CD4-positive, alpha-beta T cell (primary cell): Measurements from ENCODE around the gene RILPL1. TPM values are rescaled to one million over a fixed set of nuclear protein-coding genes. Genes with fewer than 3 reads are reported as not detected.

ENCODE experiments used
- ATAC-seq: fragments of 200-7000 bp; cut with Tn5 transposase; one replicate; pipeline ENCODE4 v1.10.0; 2022; ENCODE audit warnings: mild to moderate bottlenecking; ENCODE audit not compliant: poor library complexity
- CTCF ChIA-PET: fragments of 350-600 bp; sonication (Branson Sonifier 250); formaldehyde crosslinking; loops from one replicate; lab custom pipeline; 2021; ENCODE audit warnings: antibody characterized with exemption, inconsistent platforms; lab: Charles Lee
- POLR2A ChIA-PET: fragments of 350-600 bp; sonication (Branson Sonifier 250); formaldehyde crosslinking; loops from one replicate; lab custom pipeline; 2021; ENCODE audit warnings: antibody characterized with exemption, inconsistent platforms; lab: Charles Lee
- DNase-seq, 14 experiments: peaks; one replicate each; pipeline ENCODE4 v3.0.0-alpha.2; 2013 to 2020; ENCODE audit warnings: mixed read lengths in 2 of 14
- H3K27ac ChIP-seq, 2 donors: one replicate each; pipeline versions ENCODE4 v1.5.1 to v1.7.0; 2013; ENCODE audit warnings: low read length in 2 of 2, low read depth in 1 of 2, mild to moderate bottlenecking in 1 of 2
- H3K27me3 ChIP-seq, 2 experiments: 1 replicate in 1 of 2; 2 replicates in 1 of 2; pipeline versions ENCODE4 v1.6.1 to v1.7.0; 2013; ENCODE audit warnings: low read length in 2 of 2, control low read depth in 1 of 2, mild to moderate bottlenecking in 1 of 2, moderate library complexity in 1 of 2; ENCODE audit not compliant: insufficient read depth in 2 of 2, control insufficient read depth in 1 of 2
- H3K36me3 ChIP-seq: one replicate; pipeline ENCODE4 v1.6.1; 2013; ENCODE audit warnings: low read length, control low read depth; ENCODE audit not compliant: insufficient read depth
- H3K4me1 ChIP-seq: one replicate; pipeline ENCODE4 v1.6.1; 2013; ENCODE audit warnings: low read length, control low read depth; ENCODE audit not compliant: insufficient read depth
- H3K4me3 ChIP-seq: one replicate; pipeline ENCODE4 v1.5.1; 2013; ENCODE audit warnings: mild to moderate bottlenecking, low read length, moderate library complexity
- H3K9me3 ChIP-seq, 2 experiments: 1 replicate in 1 of 2; 2 replicates in 1 of 2; pipeline versions ENCODE4 v1.6.1 to v1.7.0; 2013; ENCODE audit warnings: low read length in 2 of 2, mild to moderate bottlenecking in 2 of 2, control low read depth in 1 of 2, moderate library complexity in 1 of 2; ENCODE audit not compliant: control insufficient read depth in 1 of 2, insufficient read depth in 1 of 2
- H3K27ac Mint-ChIP-seq: one replicate; pipeline ENCODE4 v1.8.0; 2020; ENCODE audit warnings: mixed read lengths
- H3K27me3 Mint-ChIP-seq: one replicate; pipeline ENCODE4 v1.8.0; 2021; ENCODE audit warnings: mixed read lengths
- H3K36me3 Mint-ChIP-seq: one replicate; pipeline ENCODE4 v1.8.0; 2021; ENCODE audit warnings: low read depth, mixed read lengths
- H3K4me1 Mint-ChIP-seq: one replicate; pipeline ENCODE4 v1.8.0; 2021; ENCODE audit warnings: low read depth, mixed read lengths
- H3K4me3 Mint-ChIP-seq: one replicate; pipeline ENCODE4 v1.8.0; 2020; ENCODE audit warnings: mild to moderate bottlenecking, mixed read lengths
- H3K9me3 Mint-ChIP-seq: one replicate; pipeline ENCODE4 v1.8.0; 2020; ENCODE audit warnings: mixed read lengths
- intact Hi-C, 2 experiments: fragments of 100-400 bp; cut with DNase I in 1 of 2; cut with micrococcal nuclease in 1 of 2; formaldehyde crosslinking; loops; one replicate each; pipeline versions ENCODE4 v1.15.1 to v1.9.0; 2023 to 2025; cut with DNase I, micrococcal nuclease
- total RNA-seq, 174 experiments: library from RNA in 2 of 174; stranded (reverse) in 2 of 174; gene quantifications; one replicate each; pipeline ENCODE4 v1.2.3 and lab custom pipeline; 2021 to 2026
- TF ChIP-seq, protein P1 (sequence below): fragments of 200-600 bp; IDR thresholded peaks from one replicate; pipeline ENCODE4 v1.8.0; 2022; ENCODE audit warnings: antibody characterized with exemption, mild to moderate bottlenecking

The RILPL1 gene
- total RNA-seq, 2 experiments from 2014 or later = 3.3 to 3.4 TPM

DNA sequence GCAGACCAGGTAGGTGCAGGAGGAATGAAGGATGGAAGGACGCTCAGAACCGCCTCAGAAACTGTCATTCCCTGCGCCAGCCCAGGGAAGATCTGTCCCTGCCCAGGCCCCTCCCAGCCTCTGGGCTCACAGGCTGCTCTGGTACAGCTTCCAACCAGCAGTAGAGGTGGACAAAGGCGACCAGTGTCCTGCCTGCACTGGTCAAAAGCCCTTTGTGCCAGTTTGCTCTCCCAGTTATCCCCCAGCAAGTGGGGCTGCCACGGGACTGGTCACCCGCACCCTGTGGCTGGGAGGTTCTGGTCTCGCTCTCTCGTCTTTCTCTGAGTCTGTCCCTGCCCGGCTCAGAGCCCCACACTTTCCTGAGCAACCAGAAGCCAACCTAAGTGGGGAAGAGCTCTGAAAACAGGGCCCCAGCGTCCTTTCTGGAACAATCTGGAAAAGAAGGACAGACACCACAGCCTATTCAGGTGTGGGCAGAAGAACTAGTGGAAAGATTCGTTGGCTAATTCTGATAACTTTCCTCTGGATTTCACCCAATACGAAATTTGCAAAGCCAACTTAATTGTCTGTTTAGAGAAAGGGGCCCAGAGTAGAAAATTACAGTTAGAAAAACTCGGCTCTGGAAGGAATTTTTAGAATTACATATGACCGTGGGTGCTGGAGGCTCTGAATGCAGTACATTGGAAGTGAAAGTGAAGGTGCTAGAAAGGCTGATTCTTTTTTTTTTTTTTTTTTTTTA is 53.9 kb downstream of the RILPL1 start:
- no peak for ATAC-seq
- Mint-ChIP-seq H3K27me3 (no peaks in the 10 kb centered on the region), H3K4me3 (no peak overlapping the region), H3K27ac (peak overlapping the region; percentile 24), H3K36me3 (peaks cover 5% of the 10 kb centered on the region), H3K9me3 (no peaks in the 10 kb centered on the region), H3K4me1 (peaks cover 39% of the 10 kb centered on the region)
- POLR2A ChIA-PET = no interaction called here
- H3K36me3 ChIP-seq = no peaks in the 10 kb centered on the region
- H3K27ac ChIP-seq = no peak overlapping the region
- TF ChIP-seq, protein P1, sequence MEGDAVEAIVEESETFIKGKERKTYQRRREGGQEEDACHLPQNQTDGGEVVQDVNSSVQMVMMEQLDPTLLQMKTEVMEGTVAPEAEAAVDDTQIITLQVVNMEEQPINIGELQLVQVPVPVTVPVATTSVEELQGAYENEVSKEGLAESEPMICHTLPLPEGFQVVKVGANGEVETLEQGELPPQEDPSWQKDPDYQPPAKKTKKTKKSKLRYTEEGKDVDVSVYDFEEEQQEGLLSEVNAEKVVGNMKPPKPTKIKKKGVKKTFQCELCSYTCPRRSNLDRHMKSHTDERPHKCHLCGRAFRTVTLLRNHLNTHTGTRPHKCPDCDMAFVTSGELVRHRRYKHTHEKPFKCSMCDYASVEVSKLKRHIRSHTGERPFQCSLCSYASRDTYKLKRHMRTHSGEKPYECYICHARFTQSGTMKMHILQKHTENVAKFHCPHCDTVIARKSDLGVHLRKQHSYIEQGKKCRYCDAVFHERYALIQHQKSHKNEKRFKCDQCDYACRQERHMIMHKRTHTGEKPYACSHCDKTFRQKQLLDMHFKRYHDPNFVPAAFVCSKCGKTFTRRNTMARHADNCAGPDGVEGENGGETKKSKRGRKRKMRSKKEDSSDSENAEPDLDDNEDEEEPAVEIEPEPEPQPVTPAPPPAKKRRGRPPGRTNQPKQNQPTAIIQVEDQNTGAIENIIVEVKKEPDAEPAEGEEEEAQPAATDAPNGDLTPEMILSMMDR = no peak
- H3K27me3 ChIP-seq = no peaks in the 10 kb centered on the region
- CTCF ChIA-PET = no interaction called here
- intact Hi-C loops = no loop called here
- DNase-seq = no peak
- no peaks in the 10 kb centered on the region for H3K9me3 ChIP-seq
- no peak overlapping the region for H3K4me3 ChIP-seq
- peaks cover 46% of the 10 kb centered on the region for H3K4me1 ChIP-seq

GRCh38 chr12:123478762-123479161 is 54.8 kb downstream of the RILPL1 start:
- H3K9me3 Mint-ChIP-seq = no peaks in the 10 kb centered on the region

DNA sequence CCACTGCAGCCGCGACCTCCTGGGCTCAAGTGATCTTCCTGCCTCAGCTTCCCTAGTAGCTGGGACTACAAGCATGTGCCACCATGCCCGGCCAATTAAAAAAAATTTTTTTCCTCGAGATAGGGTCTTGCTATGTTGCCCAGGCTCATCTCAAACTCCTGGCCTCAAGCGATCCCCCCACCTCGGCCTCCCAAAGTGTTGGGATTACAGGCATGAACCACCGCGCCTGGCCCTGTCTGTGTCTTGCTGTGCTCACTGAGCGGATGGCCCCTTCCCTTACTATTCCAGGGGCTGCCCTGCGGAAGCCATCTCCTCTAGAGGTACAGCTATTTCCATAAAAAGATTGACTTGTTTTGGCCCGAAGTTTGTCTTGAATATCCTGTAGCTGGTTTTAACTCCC is 55.5 kb downstream of the RILPL1 start:
- Histone ChIP-seq H3K4me3 (no peak overlapping the region), H3K27me3 (no peaks in the 10 kb centered on the region), H3K9me3 (no peaks in the 10 kb centered on the region), H3K27ac (no peak overlapping the region), H3K36me3 (no peaks in the 10 kb centered on the region), H3K4me1 (peaks cover 39% of the 10 kb centered on the region)
- Mint-ChIP-seq H3K27ac (no peak overlapping the region), H3K4me3 (no peak overlapping the region), H3K27me3 (no peaks in the 10 kb centered on the region), H3K36me3 (peaks cover 9% of the 10 kb centered on the region), H3K9me3 (no peaks in the 10 kb centered on the region), H3K4me1 (peaks cover 29% of the 10 kb centered on the region)
- intact Hi-C loops = no loop called here
- ChIA-PET POLR2A (no interaction called here), CTCF (no interaction called here)
- DNase-seq (no peak), ATAC-seq (no peak)
- TF ChIP-seq, protein P1 = no peak

More at GRCh38 chr12:123478762-123479161, 54.8 kb downstream of the RILPL1 start:
- Histone ChIP-seq H3K4me3 (no peak overlapping the region), H3K4me1 (peaks cover 43% of the 10 kb centered on the region), H3K9me3 (no peaks in the 10 kb centered on the region), H3K27ac (no peak overlapping the region), H3K36me3 (no peaks in the 10 kb centered on the region), H3K27me3 (no peaks in the 10 kb centered on the region)
- Mint-ChIP-seq H3K27me3 (no peaks in the 10 kb centered on the region), H3K36me3 (peaks cover 9% of the 10 kb centered on the region), H3K4me3 (no peak overlapping the region), H3K27ac (peak overlapping the region; percentile 20), H3K4me1 (peaks cover 36% of the 10 kb centered on the region)
- ATAC-seq = no peak
- intact Hi-C loops = no loop called here
- TF ChIP-seq, protein P1 = no peak
- no peak for DNase-seq
- POLR2A ChIA-PET = no interaction called here
- CTCF ChIA-PET = no interaction called here
